Neural cell (in vitro differentiated cells): ENCODE results near the gene RBM6. TPM values are rescaled to one million over a fixed set of nuclear protein-coding genes. Genes with fewer than 3 reads are reported as not detected.

ENCODE experiments used
- H2AFZ ChIP-seq: fragments of 200-600, 300-800 bp; sonication (generic), shearing (Covaris generic); 2 replicates; pipeline ENCODE4 v1.6.0; 2014; ENCODE audit warnings: low read depth, mild to moderate bottlenecking, antibody characterized with exemption, low read length, moderate library complexity
- H3F3A ChIP-seq: fragments of 200-600 bp; shearing (Covaris generic); 2 replicates; pipeline ENCODE4 v1.6.1; 2016; ENCODE audit warnings: mild to moderate bottlenecking, moderate library complexity, mixed read lengths, antibody characterized with exemption, low read length; ENCODE audit not compliant: insufficient read depth, poor library complexity, severe bottlenecking
- H3K27ac ChIP-seq: fragments of 200-600, 300-800 bp; sonication (generic), shearing (Covaris generic); 2 replicates; pipeline ENCODE4 v1.5.1; 2014; ENCODE audit warnings: mild to moderate bottlenecking, low read length, moderate library complexity
- H3K27me3 ChIP-seq: fragments of 300-800, 200-600 bp; sonication (generic), shearing (Covaris generic); 2 replicates; pipeline ENCODE4 v1.6.0; 2014; ENCODE audit warnings: mild to moderate bottlenecking, low read depth, low read length, moderate library complexity; ENCODE audit not compliant: insufficient read depth
- H3K36me3 ChIP-seq: fragments of 300-800, 200-600 bp; sonication (generic), shearing (Covaris generic); 2 replicates; pipeline ENCODE4 v1.5.1; 2014; ENCODE audit warnings: mild to moderate bottlenecking, antibody characterized with exemption, low read length, moderate library complexity; ENCODE audit not compliant: insufficient read depth
- H3K4me2 ChIP-seq: fragments of 300-800, 200-600 bp; sonication (generic), shearing (Covaris generic); 2 replicates; pipeline ENCODE4 v1.6.0; 2014; ENCODE audit warnings: mild to moderate bottlenecking, low read length
- H3K4me3 ChIP-seq: fragments of 300-800, 200-600 bp; sonication (generic), shearing (Covaris generic); 2 replicates; pipeline ENCODE4 v1.5.1; 2014; ENCODE audit warnings: mild to moderate bottlenecking, low read length, moderate library complexity
- H3K79me2 ChIP-seq: fragments of 200-600 bp; shearing (Covaris generic); replicated peaks from 2 replicates; pipeline ENCODE4 v1.6.0; 2014; ENCODE audit warnings: mild to moderate bottlenecking, low read length, moderate library complexity; ENCODE audit not compliant: insufficient read depth
- H3K9ac ChIP-seq: fragments of 300-800, 200-600 bp; sonication (generic), shearing (Covaris generic); 2 replicates; pipeline ENCODE4 v1.6.1; 2016; ENCODE audit warnings: mild to moderate bottlenecking, low read length, mixed read lengths
- H3K9me2 ChIP-seq: fragments of 200-600 bp; shearing (Covaris generic); 2 replicates; pipeline ENCODE4 v1.6.1; 2016; ENCODE audit warnings: mild to moderate bottlenecking, low read length, mixed read lengths; ENCODE audit not compliant: insufficient read depth
- H3K9me3 ChIP-seq: fragments of 200-600, 300-800 bp; sonication (generic), shearing (Covaris generic); 2 replicates; pipeline ENCODE4 v1.6.1; 2016; ENCODE audit warnings: mild to moderate bottlenecking, mixed run types, low read length, moderate library complexity, mixed read lengths
- H4K20me1 ChIP-seq: fragments of 200-600 bp; shearing (Covaris generic); 2 replicates; pipeline ENCODE4 v1.6.1; 2016; ENCODE audit warnings: mild to moderate bottlenecking, mixed run types; ENCODE audit not compliant: insufficient read depth
- EP300 ChIP-seq: fragments of 450-650 bp; conservative IDR thresholded peaks from 2 replicates; pipeline ENCODE4 v1.6.1; 2014; ENCODE audit warnings: antibody characterized with exemption, mild to moderate bottlenecking, moderate library complexity; ENCODE audit not compliant: poor library complexity, severe bottlenecking
- EZH2 ChIP-seq: fragments of 200-600, 300-800 bp; shearing (Covaris generic), sonication (generic); IDR thresholded peaks from 2 replicates; pipeline ENCODE4 v1.6.1; 2014; ENCODE audit warnings: antibody characterized with exemption, low read length, borderline replicate concordance, mild to moderate bottlenecking; ENCODE audit not compliant: insufficient read depth, poor library complexity, severe bottlenecking
- MXI1 ChIP-seq: fragments of 450-650 bp; conservative IDR thresholded peaks from 2 replicates; pipeline ENCODE4 v1.6.1; 2014; ENCODE audit warnings: antibody characterized with exemption, mild to moderate bottlenecking; ENCODE audit not compliant: poor library complexity, severe bottlenecking
- POLR2AphosphoS5 ChIP-seq: IDR thresholded peaks from 2 replicates; pipeline ENCODE4 v1.6.1; 2012
- RAD21 ChIP-seq: fragments of 450-650 bp; conservative IDR thresholded peaks from 2 replicates; pipeline ENCODE4 v1.6.1; 2014; ENCODE audit warnings: antibody characterized with exemption, mild to moderate bottlenecking, moderate library complexity
- REST ChIP-seq: IDR thresholded peaks from 2 replicates; pipeline ENCODE4 v1.6.1; 2012; ENCODE audit warnings: borderline replicate concordance
- SMC3 ChIP-seq: fragments of 450-650 bp; conservative IDR thresholded peaks from 2 replicates; pipeline ENCODE4 v1.6.1; 2014; ENCODE audit warnings: antibody characterized with exemption, mild to moderate bottlenecking, moderate library complexity; ENCODE audit not compliant: poor library complexity
- TAF1 ChIP-seq: IDR thresholded peaks from 2 replicates; pipeline ENCODE4 v1.6.1; 2012; ENCODE audit warnings: low read depth
- polyA plus RNA-seq: library from polyadenylated mRNA; depleted of rRNA; stranded (reverse); fragments of >200 nt; gene quantifications from 2 replicates; pipeline ENCODE4 v1.2.3, GENCODE V29; 2014
- TF ChIP-seq, protein P1 (sequence below): fragments of 450-650 bp; IDR thresholded peaks from 2 replicates; pipeline ENCODE4 v1.5.1; 2014; ENCODE audit warnings: antibody characterized with exemption, mild to moderate bottlenecking, moderate library complexity; ENCODE audit not compliant: poor library complexity, severe bottlenecking

RBM6 gene
- polyA plus RNA-seq, 1 donor from 2014 or later, result 177 TPM

DNA sequence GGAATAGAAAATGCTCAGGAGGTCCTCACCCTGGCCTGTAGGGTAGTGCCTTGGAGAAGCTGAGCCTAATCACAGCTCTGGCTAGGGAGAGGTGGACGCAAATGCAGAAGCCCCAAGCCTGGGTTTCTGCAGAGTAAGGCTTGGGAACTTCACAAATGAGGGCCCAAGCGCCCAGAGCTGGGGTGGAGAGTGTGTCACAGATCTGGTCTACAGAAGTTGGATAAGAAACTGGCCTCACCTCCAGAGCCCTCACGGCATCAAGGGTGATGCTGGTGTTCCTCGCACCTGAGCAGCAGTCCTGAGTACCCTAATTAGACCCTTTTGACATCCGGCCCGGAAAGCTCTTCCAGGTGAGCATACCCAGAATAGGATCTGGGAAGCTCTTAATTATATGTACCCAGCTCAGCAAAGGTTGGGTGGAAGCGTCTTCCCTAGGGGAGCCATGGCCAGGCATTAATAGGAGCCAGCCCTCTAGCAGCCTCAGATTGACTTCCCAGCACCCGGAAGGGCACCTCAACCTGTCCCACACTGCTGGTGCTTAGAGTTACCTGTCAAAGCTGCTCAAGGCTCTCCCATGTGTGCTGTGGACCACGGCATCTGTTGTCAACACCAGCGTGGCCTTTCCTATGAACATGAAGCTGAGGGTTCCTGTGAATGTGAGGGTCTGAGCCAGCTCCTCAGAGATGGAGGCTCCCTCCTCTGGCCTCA is 180.6 kb downstream of the RBM6 start:
- Histone ChIP-seq H3K27me3 (no peaks in the 10 kb centered on the region), H3K9me2 (no peaks in the 10 kb centered on the region), H3K4me2 (no peak overlapping the region), H3F3A (no peaks in the 10 kb centered on the region), H3K36me3 (peaks cover 11% of the 10 kb centered on the region), H3K9me3 (no peaks in the 10 kb centered on the region), H3K79me2 (no peaks in the 10 kb centered on the region), H2AFZ (no peak overlapping the region), H4K20me1 (no peaks in the 10 kb centered on the region), H3K27ac (no peak overlapping the region), H3K9ac (no peak overlapping the region), H3K4me3 (no peak overlapping the region)
- no peak for TF ChIP-seq EZH2
- TF ChIP-seq REST, result no peak
- TF ChIP-seq, protein P1, sequence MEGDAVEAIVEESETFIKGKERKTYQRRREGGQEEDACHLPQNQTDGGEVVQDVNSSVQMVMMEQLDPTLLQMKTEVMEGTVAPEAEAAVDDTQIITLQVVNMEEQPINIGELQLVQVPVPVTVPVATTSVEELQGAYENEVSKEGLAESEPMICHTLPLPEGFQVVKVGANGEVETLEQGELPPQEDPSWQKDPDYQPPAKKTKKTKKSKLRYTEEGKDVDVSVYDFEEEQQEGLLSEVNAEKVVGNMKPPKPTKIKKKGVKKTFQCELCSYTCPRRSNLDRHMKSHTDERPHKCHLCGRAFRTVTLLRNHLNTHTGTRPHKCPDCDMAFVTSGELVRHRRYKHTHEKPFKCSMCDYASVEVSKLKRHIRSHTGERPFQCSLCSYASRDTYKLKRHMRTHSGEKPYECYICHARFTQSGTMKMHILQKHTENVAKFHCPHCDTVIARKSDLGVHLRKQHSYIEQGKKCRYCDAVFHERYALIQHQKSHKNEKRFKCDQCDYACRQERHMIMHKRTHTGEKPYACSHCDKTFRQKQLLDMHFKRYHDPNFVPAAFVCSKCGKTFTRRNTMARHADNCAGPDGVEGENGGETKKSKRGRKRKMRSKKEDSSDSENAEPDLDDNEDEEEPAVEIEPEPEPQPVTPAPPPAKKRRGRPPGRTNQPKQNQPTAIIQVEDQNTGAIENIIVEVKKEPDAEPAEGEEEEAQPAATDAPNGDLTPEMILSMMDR, result no peak
- no peak for TF ChIP-seq RAD21
- TF ChIP-seq TAF1, result no peak
- TF ChIP-seq SMC3, result no peak
- TF ChIP-seq EP300, result no peak
- no peak for TF ChIP-seq POLR2AphosphoS5
- TF ChIP-seq MXI1, result no peak

DNA sequence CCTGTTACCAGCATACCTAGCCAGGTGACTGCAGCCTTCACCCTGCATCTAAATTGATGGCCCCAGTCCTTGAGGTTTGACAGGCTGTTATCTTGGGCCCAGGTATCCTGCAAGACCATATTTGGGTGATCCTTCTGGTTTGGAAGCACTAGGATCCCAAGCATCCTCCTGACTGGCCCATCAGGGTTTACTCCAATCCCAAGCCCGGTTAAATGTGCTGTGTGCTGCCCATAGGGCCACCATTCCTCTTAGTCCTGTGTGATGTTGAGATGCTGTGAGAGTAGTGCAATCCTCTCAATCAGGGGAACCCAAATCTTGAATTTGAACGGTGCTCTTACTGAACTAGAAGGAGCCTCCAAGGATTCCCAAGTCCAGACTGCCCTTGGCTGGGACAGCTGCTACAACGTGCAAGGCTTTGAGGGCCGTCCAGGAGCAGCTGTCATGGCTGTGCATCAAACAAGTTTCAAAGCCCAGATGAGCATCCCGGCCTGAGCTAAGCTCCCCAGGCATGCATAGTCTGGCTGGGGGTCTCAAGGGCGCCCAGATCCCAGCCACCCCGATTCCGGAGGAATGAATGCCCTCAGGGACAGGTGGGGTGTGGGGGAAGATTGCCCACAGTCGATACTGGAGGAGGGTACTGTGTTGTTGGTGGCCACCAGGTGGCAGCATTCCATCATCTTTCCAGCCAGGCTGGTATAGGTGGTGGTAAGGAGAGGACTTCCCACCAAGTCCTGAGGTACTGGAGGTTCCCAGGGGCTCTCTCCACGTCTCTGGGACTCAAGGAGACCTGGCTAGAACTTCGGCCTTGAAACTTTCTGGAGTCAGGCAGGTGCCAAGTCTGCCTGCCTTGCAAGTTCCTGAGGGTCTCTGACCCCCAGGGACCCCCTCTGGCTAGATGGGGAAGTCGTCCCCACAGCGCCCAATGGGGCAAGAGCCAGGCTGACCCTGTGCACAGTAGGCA is 181.4 kb downstream of the RBM6 start:
- H3F3A ChIP-seq, result no peaks in the 10 kb centered on the region
- no peak overlapping the region for H3K27ac ChIP-seq
- TF ChIP-seq RAD21 (peak; percentile 94), SMC3 (peak; percentile 98), TAF1 (no peak), EZH2 (no peak), EP300 (no peak), MXI1 (no peak), REST (no peak), POLR2AphosphoS5 (no peak)
- TF ChIP-seq, protein P1, result peak; percentile 92
- H3K9me3 ChIP-seq, result no peaks in the 10 kb centered on the region
- H3K4me3 ChIP-seq, result no peak overlapping the region
- no peak overlapping the region for H2AFZ ChIP-seq
- H3K9me2 ChIP-seq, result no peaks in the 10 kb centered on the region
- H3K79me2 ChIP-seq, result no peaks in the 10 kb centered on the region
- no peaks in the 10 kb centered on the region for H3K27me3 ChIP-seq
- no peaks in the 10 kb centered on the region for H4K20me1 ChIP-seq
- peaks cover 4% of the 10 kb centered on the region for H3K36me3 ChIP-seq
- peak overlapping the region; percentile 2 for H3K9ac ChIP-seq
- no peak overlapping the region for H3K4me2 ChIP-seq
